ENCODE data around the gene MYH3.

Gene MYH3

GRCh38 chr17:10623737-10624338 lies 33.3 kb downstream of the MYH3 start:
- TF ChIP-seq CTCF (IDR thresholded peaks at IDR 0.05; ENCODE audit: extremely low read depth, missing control alignments) = no peak
- DNase-seq (ENCODE audit: low spot score) = no peak

GRCh38 chr17:10622617-10623485 lies 34.3 kb downstream of the MYH3 start:
- DNase-seq (ENCODE audit: low spot score) = no peak
- TF ChIP-seq CTCF (IDR thresholded peaks at IDR 0.05; ENCODE audit: extremely low read depth, missing control alignments) = no peak

GRCh38 chr17:10621397-10621796 lies 35.7 kb downstream of the MYH3 start:
- DNase-seq (ENCODE audit: low spot score) = no peak
- no peak for TF ChIP-seq CTCF (IDR thresholded peaks at IDR 0.05; ENCODE audit: extremely low read depth, missing control alignments)

GRCh38 chr17:10620823-10621222 lies 36.3 kb downstream of the MYH3 start:
- no peak for DNase-seq (ENCODE audit: low spot score)

GRCh38 chr17:10618202-10618635 lies 38.9 kb downstream of the MYH3 start:
- TF ChIP-seq CTCF (IDR thresholded peaks at IDR 0.05; ENCODE audit: extremely low read depth, missing control alignments) = peak; percentile 88
- DNase-seq (ENCODE audit: low spot score) = peak; percentile 65

More at GRCh38 chr17:10620823-10621222, 36.3 kb downstream of the MYH3 start:
- no peak for TF ChIP-seq CTCF (IDR thresholded peaks at IDR 0.05; ENCODE audit: extremely low read depth, missing control alignments)

- DNase-seq (ENCODE audit: low spot score) = no peak
- TF ChIP-seq CTCF (IDR thresholded peaks at IDR 0.05; ENCODE audit: extremely low read depth, missing control alignments) = no peak
Measured at GRCh38 chr17:10617120-10617505, 40.0 kb downstream of the MYH3 start.

- peak; percentile 98 for TF ChIP-seq CTCF (IDR thresholded peaks at IDR 0.05; ENCODE audit: extremely low read depth, missing control alignments)
- DNase-seq (ENCODE audit: low spot score) = peak; percentile 70
Measured at GRCh38 chr17:10616502-10617119, 40.5 kb downstream of the MYH3 start.

Data from GM20000 (cell line).